Left cardiac atrium (tissue), 4 donors: Measurements from ENCODE around the gene MAF. TPM values are rescaled to one million over a fixed set of nuclear protein-coding genes. Genes with fewer than 3 reads are reported as not detected.

Experiments
- ATAC-seq, 2 donors: fragments of 200-7000 bp; cut with Tn5 transposase; one replicate each; pipeline ENCODE4 v1.9.1; 2020; ENCODE audit warnings: mild to moderate bottlenecking in 2 of 2, moderate library complexity in 2 of 2
- DNase-seq: peaks from one replicate; pipeline ENCODE4 v3.0.0-alpha.2; 2020
- intact Hi-C, 2 donors: fragments of 100-400 bp; cut with DNase I; formaldehyde crosslinking; loops; one replicate each; pipeline versions ENCODE4 v1.14.1 to v1.15.1; 2022 to 2023
- long read RNA-seq: library from polyadenylated mRNA; unstranded; transcript quantifications from one replicate; pipeline ENCODE4 v2.0.0, GENCODE V29; 2021
- total RNA-seq, 2 donors: library from RNA; stranded (reverse); fragmentation: NEBNext Ultra II Directional; extraction: Animal tissue kit (Norgen Biotek cat#: 25700); gene quantifications; one replicate each; pipeline ENCODE4 v1.2.1, GENCODE V29; 2021
- donor health status: DM: no; HTN: yes; CAD: no.
- donor health status: DM: no; HTN: yes; CAD: no; lungs with severe emphysema.
- donor health status: DM: yes; HTN: yes; CAD: no.
- donor health status: Dilated cardiomyopathy.

Gene MAF
- total RNA-seq: 10 to 100 TPM; 19.5 to 38.5 TPM
- long read RNA-seq, full-length matches to known transcripts: 5 of 5 reads
- long read RNA-seq, partial matches to known transcripts: 0 of 5 reads
- long read RNA-seq, other reads (novel, unspliced or antisense): 0 of 5 reads

DNA sequence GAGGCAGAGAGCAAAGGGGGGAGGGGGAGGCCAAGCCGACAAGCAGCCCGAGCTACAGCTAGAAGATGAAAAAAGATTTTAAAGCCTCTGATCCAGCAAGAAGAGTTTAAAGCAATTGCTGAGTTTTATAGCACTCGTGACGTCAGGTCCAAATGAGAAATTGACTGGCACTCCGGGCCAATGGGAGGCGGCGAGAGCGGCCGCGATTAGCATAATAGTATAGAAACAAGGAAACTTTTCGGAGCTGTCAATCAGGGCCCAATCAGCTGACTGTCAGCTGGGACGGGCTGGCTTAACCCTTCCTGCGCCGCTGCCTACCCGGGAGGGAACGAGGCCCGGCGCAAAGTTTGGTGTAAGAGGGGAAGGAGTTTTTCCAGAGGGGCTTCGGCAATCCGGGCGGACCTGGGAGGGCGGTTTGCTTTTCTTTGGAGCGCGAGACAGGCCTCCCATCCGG lies at the start of gene MAF:
Gene MAF (minus strand): TSS at position 100 of the 454 bp plus-strand sequence. CDS start 835 bp downstream, outside the sequence.
- intact Hi-C loops: loop anchor here (5.0 to 10.0 kb wide), 4 partner anchors 484 to 1476 kb away; no protein-coding TSS in a partner anchor
- peak; percentile 93 for DNase-seq
- peak; percentile 80 to 87 for ATAC-seq

GRCh38 chr16:79648826-79649225 lies 48.3 kb upstream of the MAF start:
- intact Hi-C loops: no loop called here
- ATAC-seq (no peak), DNase-seq (no peak)

- ATAC-seq (no peak), DNase-seq (no peak)
- intact Hi-C loops: no loop called here
Observed at GRCh38 chr16:79647586-79647985, 47.0 kb upstream of the MAF start.

DNA sequence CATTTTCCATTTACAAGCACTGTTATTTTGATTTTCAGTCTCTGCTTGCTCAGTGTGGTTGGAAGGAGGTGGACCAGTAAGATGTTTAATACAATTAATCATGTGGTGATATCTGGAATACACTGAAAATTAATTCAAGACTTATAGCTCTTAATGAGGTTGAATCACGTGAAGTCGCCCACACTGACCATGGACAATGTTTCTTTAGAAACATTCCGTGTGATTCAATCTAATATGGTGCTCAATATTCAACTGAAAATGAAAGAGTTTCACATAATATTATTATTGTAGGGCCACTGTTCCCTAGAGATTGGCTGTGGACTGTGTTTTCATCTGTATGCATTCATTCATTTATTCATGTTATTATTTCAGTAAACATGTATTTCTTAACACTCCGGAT lies 45.2 kb upstream of the MAF start:
- intact Hi-C loops: no loop called here
- DNase-seq (no peak), ATAC-seq (no peak)

DNA sequence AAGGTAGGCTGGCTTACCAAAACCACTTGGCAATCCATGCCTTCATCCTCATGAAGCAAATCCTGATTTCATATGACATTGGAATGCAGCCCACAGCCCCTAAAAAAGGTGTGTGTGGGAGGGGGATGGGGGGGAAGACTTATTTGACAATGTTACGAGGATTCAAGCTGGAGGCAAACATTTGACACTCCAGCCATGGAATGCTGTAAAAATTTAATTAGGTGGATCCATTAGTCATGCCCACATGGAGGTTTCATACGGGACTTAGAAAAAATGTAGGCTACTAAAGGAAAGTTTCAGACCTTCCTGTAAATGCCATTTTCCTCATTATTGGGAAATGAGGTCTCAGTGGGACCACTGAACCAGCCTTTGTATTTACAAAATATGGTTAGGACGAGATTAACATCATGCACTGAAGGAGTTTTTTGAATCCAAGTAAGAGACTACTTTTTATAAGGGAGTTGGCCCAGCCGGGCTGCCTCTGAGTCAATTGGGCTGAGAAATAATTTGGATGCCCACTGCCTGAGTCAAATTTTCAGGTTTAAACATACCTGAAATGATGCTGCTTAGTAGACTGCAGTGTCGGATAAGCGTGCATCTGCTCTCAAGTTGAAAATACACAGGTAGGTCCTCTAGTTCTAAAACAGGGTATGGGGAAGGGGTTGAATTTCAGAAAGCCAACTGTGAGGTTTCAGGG lies 44.6 kb upstream of the MAF start:
- no peak for ATAC-seq
- no peak for DNase-seq
- intact Hi-C loops: no loop called here

GRCh38 chr16:79642652-79643051 lies 42.1 kb upstream of the MAF start:
- intact Hi-C loops: no loop called here
- no peak for ATAC-seq

GRCh38 chr16:79640513-79641360 lies 40.2 kb upstream of the MAF start:
- intact Hi-C loops: no loop called here
- DNase-seq (no peak), ATAC-seq (no peak)

More at GRCh38 chr16:79642652-79643051, 42.1 kb upstream of the MAF start:
- no peak for DNase-seq

GRCh38 chr16:79639576-79640311 lies 39.2 kb upstream of the MAF start:
- intact Hi-C loops: no loop called here
- DNase-seq (no peak), ATAC-seq (no peak)

DNA sequence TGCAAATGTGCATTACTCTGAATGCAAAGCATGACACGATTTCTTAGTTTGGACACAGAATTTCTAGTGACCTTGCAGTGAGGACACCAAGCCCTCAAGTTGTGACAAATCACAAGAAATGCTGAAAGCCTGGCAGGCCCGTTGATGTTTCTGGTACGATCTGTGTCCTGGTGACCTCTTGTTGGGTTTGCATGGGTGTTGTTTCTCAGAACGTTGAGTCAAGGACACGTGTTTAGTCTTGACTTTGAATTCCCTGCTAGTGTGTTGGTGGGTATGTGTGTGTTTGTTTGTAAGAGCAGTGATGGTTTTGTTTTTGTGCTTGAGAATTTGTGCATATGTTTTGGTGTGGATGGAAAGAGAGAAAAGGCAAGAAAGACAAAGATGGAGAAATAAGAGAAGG lies 37.8 kb upstream of the MAF start:
- intact Hi-C loops: no loop called here
- no peak for ATAC-seq
- no peak for DNase-seq

DNA sequence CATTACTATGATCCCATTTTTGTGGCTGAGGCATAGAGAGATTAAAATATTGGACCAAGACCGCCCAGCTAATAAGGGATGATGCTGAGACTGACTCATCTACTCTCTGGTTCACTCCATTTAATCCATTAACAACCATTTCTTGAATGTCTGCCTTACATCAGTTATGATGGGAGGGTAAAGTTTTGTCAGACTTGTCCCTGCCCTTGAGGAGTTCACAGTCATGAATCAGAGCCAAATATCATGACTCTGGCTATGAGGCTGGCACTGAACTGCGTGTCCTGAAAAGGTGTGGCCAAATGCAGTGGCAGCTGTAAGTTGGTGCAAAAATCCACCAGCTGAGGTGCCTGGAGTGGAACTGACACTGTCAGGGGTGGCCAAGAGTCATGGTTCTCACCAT lies 35.0 kb upstream of the MAF start:
- no peak for ATAC-seq
- intact Hi-C loops: no loop called here

GRCh38 chr16:79634298-79634697 lies 33.8 kb upstream of the MAF start:
- intact Hi-C loops: no loop called here
- no peak for DNase-seq
- no peak for ATAC-seq

More for the DNA sequence above, 35.0 kb upstream of the MAF start:
- no peak for DNase-seq

DNA sequence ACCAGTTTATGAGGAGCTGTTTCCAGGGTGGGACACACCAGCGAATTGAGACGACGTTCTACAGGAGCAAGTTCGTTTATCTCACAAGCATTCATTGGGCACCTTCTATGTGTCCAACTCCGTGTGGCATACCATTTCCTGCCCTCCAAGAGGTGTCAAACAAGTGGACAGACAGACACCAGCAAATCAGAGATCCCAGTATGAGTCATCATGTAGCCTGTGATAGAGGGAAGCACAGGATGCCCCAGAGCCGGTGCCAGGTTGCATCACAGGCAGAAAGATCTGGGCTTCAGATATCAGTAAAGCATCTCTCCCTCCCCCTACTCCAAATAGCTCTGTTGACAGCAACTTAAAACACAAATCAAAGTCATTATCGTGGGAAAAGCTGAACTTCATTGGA lies 31.8 kb upstream of the MAF start:
- DNase-seq: no peak
- no peak for ATAC-seq
- intact Hi-C loops: no loop called here

DNA sequence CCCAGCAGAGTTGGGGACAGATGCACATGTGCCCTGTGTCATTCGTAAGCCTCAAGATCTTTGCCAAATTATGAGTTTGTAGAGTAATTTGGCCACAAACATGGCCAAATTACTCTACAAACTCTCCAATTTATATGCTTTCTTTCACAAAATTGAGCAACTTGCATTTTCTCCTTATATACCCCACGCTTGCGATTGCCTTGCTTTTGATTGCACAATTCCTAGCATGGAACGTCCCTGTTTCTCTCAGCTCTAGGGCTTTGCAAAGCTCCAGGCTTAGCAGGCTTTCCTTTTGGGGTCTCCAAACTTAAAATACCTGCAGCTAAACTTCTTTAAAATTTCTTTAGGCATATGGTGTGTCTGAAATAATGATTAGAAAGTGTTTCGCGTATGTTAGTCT lies 28.5 kb upstream of the MAF start:
- DNase-seq (no peak), ATAC-seq (no peak)
- intact Hi-C loops: no loop called here

GRCh38 chr16:79628501-79628975 lies 28.0 kb upstream of the MAF start:
- intact Hi-C loops: no loop called here
- DNase-seq (no peak), ATAC-seq (no peak)

DNA sequence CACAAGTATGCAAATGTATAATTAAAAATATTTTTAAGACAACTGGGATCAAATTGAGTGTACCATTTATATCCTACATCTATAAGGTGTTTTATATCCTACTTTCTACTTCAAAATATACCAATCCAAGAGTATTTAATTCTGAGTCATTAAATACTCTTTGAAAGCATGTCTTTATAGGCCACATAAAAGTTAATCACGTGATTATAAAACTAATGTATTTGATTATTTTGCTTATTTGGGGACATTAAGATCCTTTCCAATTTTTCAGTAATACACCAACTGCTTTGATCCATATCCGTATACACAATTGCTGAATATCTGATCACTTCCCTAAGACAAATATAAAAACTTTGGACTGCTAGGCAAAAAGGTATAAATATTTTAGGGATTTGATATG lies 26.6 kb upstream of the MAF start:
- no peak for DNase-seq
- ATAC-seq: no peak
- intact Hi-C loops: no loop called here

DNA sequence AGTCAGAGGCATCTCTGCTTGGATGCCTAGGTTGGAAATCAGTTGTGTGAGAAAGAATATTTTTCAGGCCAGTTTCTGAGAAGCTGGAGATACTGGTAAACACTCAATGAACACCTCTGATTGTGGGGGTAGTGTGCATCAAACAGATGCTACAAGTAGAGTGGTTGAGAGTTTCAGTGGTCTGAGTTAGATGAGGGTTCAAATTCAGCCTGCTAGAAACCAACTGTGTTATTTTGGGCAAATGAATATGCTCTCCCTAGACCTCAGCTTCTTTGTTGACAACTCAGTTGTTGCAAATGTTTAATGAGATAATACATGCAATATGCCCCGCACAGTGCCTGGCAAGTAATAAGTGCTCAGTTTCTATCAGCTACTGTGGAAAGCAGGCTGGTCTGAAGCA lies 25.2 kb upstream of the MAF start:
- ATAC-seq (no peak), DNase-seq (no peak)
- intact Hi-C loops: no loop called here

- ATAC-seq (no peak), DNase-seq (no peak)
- intact Hi-C loops: no loop called here
Observed at GRCh38 chr16:79623824-79624223, 23.3 kb upstream of the MAF start.

DNA sequence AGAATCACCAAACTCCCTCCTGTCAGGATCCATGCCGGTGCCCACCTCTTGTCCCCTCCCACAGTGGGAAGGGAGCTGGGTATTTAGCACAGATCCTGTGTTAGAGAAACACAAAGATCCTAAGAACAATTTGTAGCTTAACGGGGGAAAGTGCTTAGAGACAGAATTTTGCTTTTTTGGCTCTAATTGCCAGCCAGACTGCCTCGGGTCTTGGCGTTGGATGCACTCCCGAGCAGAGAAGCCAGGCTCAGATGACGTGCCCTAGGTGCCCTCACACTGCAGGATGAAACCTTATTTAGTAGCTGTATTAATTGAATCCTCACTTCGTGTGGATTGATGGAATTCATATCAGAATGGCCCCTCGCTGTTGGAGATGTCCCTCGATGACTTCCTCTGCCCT lies 22.5 kb upstream of the MAF start:
- DNase-seq: no peak
- intact Hi-C loops: no loop called here
- ATAC-seq: no peak

- ATAC-seq (no peak), DNase-seq (no peak)
- intact Hi-C loops: no loop called here
Observed at GRCh38 chr16:79621027-79621426, 20.5 kb upstream of the MAF start.

DNA sequence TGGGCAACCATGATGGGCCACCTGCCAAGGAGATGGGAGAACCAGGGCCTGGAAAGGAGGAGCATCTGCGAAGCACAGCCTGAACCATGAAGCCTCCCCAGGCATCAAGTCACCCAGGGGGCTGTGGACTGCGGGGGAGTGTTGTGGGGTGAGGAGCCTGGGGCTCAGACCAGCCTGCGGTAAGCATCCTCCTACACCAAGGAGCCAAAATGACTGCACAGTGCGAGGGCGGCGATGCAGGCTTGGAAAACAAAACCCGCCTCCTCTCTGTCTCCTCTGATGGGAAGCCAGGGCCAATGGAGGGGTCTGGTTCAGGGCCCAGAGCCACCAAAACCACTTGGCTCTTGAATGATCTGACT lies 18.1 kb upstream of the MAF start:
- ATAC-seq: no peak
- no peak for DNase-seq
- intact Hi-C loops: no loop called here
